SK-N-SH (cell line): ENCODE data around the gene THADA. TPM values are rescaled to one million over a fixed set of nuclear protein-coding genes. Genes with fewer than 3 reads are reported as not detected.

Experiments
- CTCF ChIA-PET: fragments of 300-600, 350-600 bp; formaldehyde crosslinking; extraction: SDS; loops from one replicate; lab custom pipeline; 2021; lab: Yijun Ruan, JAX
- POLR2A ChIA-PET: fragments of 350-600 bp; sonication (Branson Sonifier 250); formaldehyde crosslinking; extraction: SDS; loops from one replicate; lab custom pipeline; 2020; ENCODE audit warnings: antibody characterized with exemption, inconsistent platforms; lab: Yijun Ruan, JAX
- DNase-seq: peaks from one replicate; pipeline ENCODE4 v3.0.0; 2012
- H2AFZ ChIP-seq: fragments of 200-600 bp; sonication (generic); 2 replicates; pipeline ENCODE4 v1.8.1; 2016; ENCODE audit warnings: antibody characterized with exemption, mild to moderate bottlenecking, low read depth
- H3F3A ChIP-seq: fragments of 200-600 bp; sonication (generic); replicated peaks from 2 replicates; pipeline ENCODE3; 2016; ENCODE audit warnings: antibody characterized with exemption, mild to moderate bottlenecking; ENCODE audit not compliant: insufficient read depth
- H3K27ac ChIP-seq, 2 experiments: fragments of 200-500 bp in 1 of 2; fragments of 200-600 bp in 1 of 2; sonication (Bioruptor generic) in 1 of 2; sonication (generic), shearing (Covaris generic) in 1 of 2; 2 replicates each; pipeline versions ENCODE4 v1.5.1 to v1.6.1; 2014 to 2016; ENCODE audit warnings: low read depth in 2 of 2, inconsistent platforms in 1 of 2, low read length in 1 of 2, mild to moderate bottlenecking in 1 of 2, mixed read lengths in 1 of 2
- H3K27me3 ChIP-seq: fragments of 200-600 bp; sonication (generic), shearing (Covaris generic); 2 replicates; pipeline ENCODE4 v1.6.1; 2016; ENCODE audit warnings: mixed run types; ENCODE audit not compliant: insufficient read depth
- H3K36me3 ChIP-seq, 2 experiments: fragments of 200-500 bp in 1 of 2; fragments of 200-600 bp in 1 of 2; sonication (Bioruptor generic) in 1 of 2; sonication (generic) in 1 of 2; replicated peaks in 1 of 2; 2 replicates each; pipeline versions ENCODE3 to v1.5.1; 2014 to 2016; ENCODE audit warnings: low read length in 1 of 2, mild to moderate bottlenecking in 1 of 2; ENCODE audit not compliant: insufficient read depth in 2 of 2, control insufficient read depth in 1 of 2
- H3K4me1 ChIP-seq, 2 experiments: fragments of 200-500 bp in 1 of 2; fragments of 200-600 bp in 1 of 2; sonication (Bioruptor generic) in 1 of 2; sonication (generic), shearing (Covaris generic) in 1 of 2; 2 replicates each; pipeline versions ENCODE4 v1.5.1 to v1.6.1; 2014 to 2016; ENCODE audit warnings: low read depth in 1 of 2, low read length in 1 of 2, mixed run types in 1 of 2; ENCODE audit not compliant: insufficient read depth in 2 of 2, control insufficient read depth in 1 of 2
- H3K4me2 ChIP-seq: fragments of 200-600 bp; sonication (generic), shearing (Covaris generic); 2 replicates; pipeline ENCODE4 v1.6.1; 2017; ENCODE audit warnings: mixed run types
- H3K4me3 ChIP-seq, 2 experiments: fragments of 200-500 bp in 1 of 2; fragments of 200-600 bp in 1 of 2; sonication (Bioruptor generic) in 1 of 2; sonication (generic), shearing (Covaris generic) in 1 of 2; 2 replicates each; pipeline versions ENCODE4 v1.5.1 to v1.8.1; 2014 to 2016; ENCODE audit warnings: low read depth in 2 of 2, inconsistent platforms in 1 of 2, low read length in 1 of 2, mild to moderate bottlenecking in 1 of 2, mixed read lengths in 1 of 2, moderate library complexity in 1 of 2
- H3K79me2 ChIP-seq: fragments of 200-600 bp; sonication (generic); 2 replicates; pipeline ENCODE4 v1.8.1; 2017; ENCODE audit warnings: mild to moderate bottlenecking; ENCODE audit not compliant: insufficient read depth
- H3K9ac ChIP-seq: fragments of 200-600 bp; sonication (generic); 2 replicates; pipeline ENCODE4 v1.6.1; 2017; ENCODE audit warnings: mixed run types
- H3K9me2 ChIP-seq: fragments of 200-600 bp; sonication (generic); 2 replicates; pipeline ENCODE4 v1.6.1; 2017; ENCODE audit warnings: mixed run types
- H3K9me3 ChIP-seq: fragments of 200-600 bp; sonication (generic); 2 replicates; pipeline ENCODE4 v1.6.1; 2017; ENCODE audit warnings: mixed run types, mild to moderate bottlenecking, moderate library complexity
- H4K20me1 ChIP-seq: fragments of 200-600 bp; sonication (generic); 2 replicates; pipeline ENCODE4 v1.6.1; 2017; ENCODE audit warnings: mild to moderate bottlenecking, mixed run types; ENCODE audit not compliant: insufficient read depth
- ELF1 ChIP-seq: IDR thresholded peaks from 2 replicates; pipeline ENCODE4 v1.4.0; 2012
- EP300 ChIP-seq, 2 experiments: IDR thresholded peaks; 2 replicates each; pipeline versions ENCODE4 v1.4.0 to v1.6.1; 2012; ENCODE audit warnings: borderline replicate concordance in 1 of 2, low read depth in 1 of 2, low read length in 1 of 2
- FOXM1 ChIP-seq: IDR thresholded peaks from 2 replicates; pipeline ENCODE4 v1.4.0; 2012; ENCODE audit warnings: low read depth, mild to moderate bottlenecking
- GABPA ChIP-seq: IDR thresholded peaks from 2 replicates; pipeline ENCODE4 v1.4.0; 2012; ENCODE audit warnings: low read depth, mild to moderate bottlenecking
- IRF3 ChIP-seq: fragments of 150-350 bp; IDR thresholded peaks from 2 replicates; pipeline ENCODE4 v1.6.1; 2016; ENCODE audit warnings: mild to moderate bottlenecking, low read depth, low read length
- JUND ChIP-seq: IDR thresholded peaks from 2 replicates; pipeline ENCODE4 v1.4.0; 2012
- MEF2A ChIP-seq: IDR thresholded peaks from 2 replicates; pipeline ENCODE4 v1.4.0; 2012; ENCODE audit warnings: low read depth, borderline replicate concordance
- MXI1 ChIP-seq: IDR thresholded peaks from 2 replicates; pipeline ENCODE4 v1.6.1; 2012; ENCODE audit warnings: mild to moderate bottlenecking, low read depth, low read length, improper control_type of control experiment
- POLR2AphosphoS5 ChIP-seq: IDR thresholded peaks from 2 replicates; pipeline ENCODE4 v1.6.1; 2012; ENCODE audit warnings: low read depth, low read length
- RCOR1 ChIP-seq: fragments of 150-350 bp; IDR thresholded peaks from 2 replicates; pipeline ENCODE4 v1.6.1; 2017; ENCODE audit warnings: antibody characterized with exemption, low read length
- RXRA ChIP-seq: IDR thresholded peaks from 2 replicates; pipeline ENCODE4 v1.4.0; 2012; ENCODE audit warnings: low read depth, mild to moderate bottlenecking, borderline replicate concordance
- SIN3A ChIP-seq: IDR thresholded peaks from 2 replicates; pipeline ENCODE4 v1.6.1; 2012; ENCODE audit warnings: low read depth, mild to moderate bottlenecking, low read length, moderate library complexity, borderline replicate concordance
- TAF1 ChIP-seq: IDR thresholded peaks from 2 replicates; pipeline ENCODE4 v1.6.1; 2012; ENCODE audit warnings: low read depth, mild to moderate bottlenecking, low read length, moderate library complexity, borderline replicate concordance
- TEAD4 ChIP-seq: IDR thresholded peaks from 2 replicates; pipeline ENCODE4 v1.4.0; 2012; ENCODE audit warnings: mild to moderate bottlenecking, borderline replicate concordance; ENCODE audit not compliant: insufficient read depth
- WGBS: methylation state at CpG from one replicate; pipeline ENCODE4 v1.1.6; 2017; ENCODE audit warnings: low lambda C conversion rate; 5-methylcytosine and 5-hydroxymethylcytosine counted together
- polyA plus RNA-seq, 3 experiments: library from polyadenylated mRNA; depleted of rRNA; stranded (reverse); fragments of >200 nt; gene quantifications; 2 replicates each; pipeline ENCODE4 v1.2.3, GENCODE V29; 2012
- TF ChIP-seq, protein P1 (sequence below): IDR thresholded peaks from 2 replicates; pipeline ENCODE4 v1.4.0; 2012; ENCODE audit warnings: low read depth, borderline replicate concordance
- TF ChIP-seq, protein P2 (sequence below): IDR thresholded peaks from 2 replicates; pipeline ENCODE4 v1.6.1; 2012; ENCODE audit warnings: mild to moderate bottlenecking, low read depth, low read length, moderate library complexity
- TF ChIP-seq, protein P3 (sequence below): IDR thresholded peaks from 2 replicates; pipeline ENCODE4; 2012
- TF ChIP-seq, protein P4 (sequence below): IDR thresholded peaks from 2 replicates; pipeline ENCODE4 v1.4.0; 2012; ENCODE audit warnings: low read depth
- TF ChIP-seq, protein P5 (sequence below): fragments of 150-350 bp; IDR thresholded peaks from 2 replicates; pipeline ENCODE4 v1.6.1; 2017; ENCODE audit warnings: antibody characterized with exemption, low read length, low read depth, borderline replicate concordance

THADA gene
- polyA plus RNA-seq, 1 of the 3 experiments (the other 2 are of a cell fraction) = 25.6 TPM

GRCh38 chr2:43225788-43226557, 369.9 kb downstream of the THADA start:
- H2AFZ ChIP-seq = no peak overlapping the region
- under 1% methylated on average over 64 of the region's 80 CpGs for WGBS
- DNase-seq = peak; percentile 89

More at GRCh38 chr2:43225788-43226557, 369.9 kb downstream of the THADA start:
- Histone ChIP-seq H3K9me3 (no peaks in the 10 kb centered on the region), H3K36me3 (peaks cover 21 to 39% of the 10 kb centered on the region in 2 experiments), H3K9me2 (no peaks in the 10 kb centered on the region), H3K4me1 (peaks cover 25 to 57% of the 10 kb centered on the region in 2 experiments), H3K9ac (peak overlapping the region; percentile 99), H3K27me3 (no peaks in the 10 kb centered on the region), H3F3A (peaks cover 49% of the 10 kb centered on the region), H4K20me1 (peaks cover 34% of the 10 kb centered on the region), H3K79me2 (peaks cover 67% of the 10 kb centered on the region), H3K4me3 (peak overlapping the region; percentile 95 to 97), H3K4me2 (peak overlapping the region; percentile 83), H3K27ac (peak overlapping the region; percentile 94 to 95)
- ChIA-PET CTCF (interaction anchor here (0.9 to 16.3 kb wide), 27 partner anchors 20 to 402 kb away, joined by 3 to 299 read pairs (median 7); no protein-coding TSS in a partner anchor), POLR2A (interaction anchor here (0.5 to 3.7 kb wide), 25 partner anchors 20 to 415 kb away, joined by 3 to 24 read pairs (median 4); partner anchors contain the start of gene THADA)
- TF ChIP-seq, protein P1, sequence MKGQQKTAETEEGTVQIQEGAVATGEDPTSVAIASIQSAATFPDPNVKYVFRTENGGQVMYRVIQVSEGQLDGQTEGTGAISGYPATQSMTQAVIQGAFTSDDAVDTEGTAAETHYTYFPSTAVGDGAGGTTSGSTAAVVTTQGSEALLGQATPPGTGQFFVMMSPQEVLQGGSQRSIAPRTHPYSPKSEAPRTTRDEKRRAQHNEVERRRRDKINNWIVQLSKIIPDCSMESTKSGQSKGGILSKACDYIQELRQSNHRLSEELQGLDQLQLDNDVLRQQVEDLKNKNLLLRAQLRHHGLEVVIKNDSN = peak; percentile 85
- TF ChIP-seq POLR2AphosphoS5 (peak; percentile 72), SIN3A (no peak; the same call in 1 of the 2 replicates), RXRA (no peak), ELF1 (no peak), EP300 (IDR thresholded peaks at IDR 0.05; ENCODE audit: borderline replicate concordance in 1 of 2, low read depth in 1 of 2, low read length in 1 of 2) (no peak), JUND (no peak; the same call in 1 of the 2 replicates), MXI1 (peak; percentile 94), IRF3 (no peak), MEF2A (no peak), TEAD4 (no peak), TAF1 (no peak; the same call in 1 of the 2 replicates), GABPA (0 out of 2 replicates have a peak, but pooled peaks have one; percentile 21), RCOR1 (0 out of 2 replicates have a peak, but pooled peaks have one; percentile 1), FOXM1 (0 out of 2 replicates have a peak, but pooled peaks have one; percentile 6)
- TF ChIP-seq, protein P2, sequence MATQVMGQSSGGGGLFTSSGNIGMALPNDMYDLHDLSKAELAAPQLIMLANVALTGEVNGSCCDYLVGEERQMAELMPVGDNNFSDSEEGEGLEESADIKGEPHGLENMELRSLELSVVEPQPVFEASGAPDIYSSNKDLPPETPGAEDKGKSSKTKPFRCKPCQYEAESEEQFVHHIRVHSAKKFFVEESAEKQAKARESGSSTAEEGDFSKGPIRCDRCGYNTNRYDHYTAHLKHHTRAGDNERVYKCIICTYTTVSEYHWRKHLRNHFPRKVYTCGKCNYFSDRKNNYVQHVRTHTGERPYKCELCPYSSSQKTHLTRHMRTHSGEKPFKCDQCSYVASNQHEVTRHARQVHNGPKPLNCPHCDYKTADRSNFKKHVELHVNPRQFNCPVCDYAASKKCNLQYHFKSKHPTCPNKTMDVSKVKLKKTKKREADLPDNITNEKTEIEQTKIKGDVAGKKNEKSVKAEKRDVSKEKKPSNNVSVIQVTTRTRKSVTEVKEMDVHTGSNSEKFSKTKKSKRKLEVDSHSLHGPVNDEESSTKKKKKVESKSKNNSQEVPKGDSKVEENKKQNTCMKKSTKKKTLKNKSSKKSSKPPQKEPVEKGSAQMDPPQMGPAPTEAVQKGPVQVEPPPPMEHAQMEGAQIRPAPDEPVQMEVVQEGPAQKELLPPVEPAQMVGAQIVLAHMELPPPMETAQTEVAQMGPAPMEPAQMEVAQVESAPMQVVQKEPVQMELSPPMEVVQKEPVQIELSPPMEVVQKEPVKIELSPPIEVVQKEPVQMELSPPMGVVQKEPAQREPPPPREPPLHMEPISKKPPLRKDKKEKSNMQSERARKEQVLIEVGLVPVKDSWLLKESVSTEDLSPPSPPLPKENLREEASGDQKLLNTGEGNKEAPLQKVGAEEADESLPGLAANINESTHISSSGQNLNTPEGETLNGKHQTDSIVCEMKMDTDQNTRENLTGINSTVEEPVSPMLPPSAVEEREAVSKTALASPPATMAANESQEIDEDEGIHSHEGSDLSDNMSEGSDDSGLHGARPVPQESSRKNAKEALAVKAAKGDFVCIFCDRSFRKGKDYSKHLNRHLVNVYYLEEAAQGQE = peak; percentile 24; the same call in 1 of the 2 replicates
- TF ChIP-seq, protein P3, sequence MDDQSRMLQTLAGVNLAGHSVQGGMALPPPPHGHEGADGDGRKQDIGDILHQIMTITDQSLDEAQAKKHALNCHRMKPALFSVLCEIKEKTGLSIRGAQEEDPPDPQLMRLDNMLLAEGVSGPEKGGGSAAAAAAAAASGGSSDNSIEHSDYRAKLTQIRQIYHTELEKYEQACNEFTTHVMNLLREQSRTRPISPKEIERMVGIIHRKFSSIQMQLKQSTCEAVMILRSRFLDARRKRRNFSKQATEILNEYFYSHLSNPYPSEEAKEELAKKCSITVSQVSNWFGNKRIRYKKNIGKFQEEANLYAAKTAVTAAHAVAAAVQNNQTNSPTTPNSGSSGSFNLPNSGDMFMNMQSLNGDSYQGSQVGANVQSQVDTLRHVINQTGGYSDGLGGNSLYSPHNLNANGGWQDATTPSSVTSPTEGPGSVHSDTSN = no peak
- TF ChIP-seq, protein P4, sequence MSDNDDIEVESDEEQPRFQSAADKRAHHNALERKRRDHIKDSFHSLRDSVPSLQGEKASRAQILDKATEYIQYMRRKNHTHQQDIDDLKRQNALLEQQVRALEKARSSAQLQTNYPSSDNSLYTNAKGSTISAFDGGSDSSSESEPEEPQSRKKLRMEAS = peak; percentile 85
- TF ChIP-seq, protein P5, sequence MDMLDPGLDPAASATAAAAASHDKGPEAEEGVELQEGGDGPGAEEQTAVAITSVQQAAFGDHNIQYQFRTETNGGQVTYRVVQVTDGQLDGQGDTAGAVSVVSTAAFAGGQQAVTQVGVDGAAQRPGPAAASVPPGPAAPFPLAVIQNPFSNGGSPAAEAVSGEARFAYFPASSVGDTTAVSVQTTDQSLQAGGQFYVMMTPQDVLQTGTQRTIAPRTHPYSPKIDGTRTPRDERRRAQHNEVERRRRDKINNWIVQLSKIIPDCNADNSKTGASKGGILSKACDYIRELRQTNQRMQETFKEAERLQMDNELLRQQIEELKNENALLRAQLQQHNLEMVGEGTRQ = peak; percentile 52; the same call in 1 of the 2 replicates
